HG02870 (cell line): ENCODE results near the gene HYAL3.
A peak's percentile ranks its signal among the peaks of the same experiment; 100 is the strongest.
"Not testable (repeated sequence)": the region's sequence is repeated elsewhere in the genome, so short reads cannot be mapped to it uniquely, and the experiment has no call there.

Experiments
- ATAC-seq: cut with Tn5 transposase; IDR thresholded peaks from one replicate; pipeline ENCODE4 v1.9.1; 2021; ENCODE audit warnings: mild to moderate bottlenecking, moderate library complexity; ENCODE audit not compliant: unreplicated experiment

Gene HYAL3

DNA sequence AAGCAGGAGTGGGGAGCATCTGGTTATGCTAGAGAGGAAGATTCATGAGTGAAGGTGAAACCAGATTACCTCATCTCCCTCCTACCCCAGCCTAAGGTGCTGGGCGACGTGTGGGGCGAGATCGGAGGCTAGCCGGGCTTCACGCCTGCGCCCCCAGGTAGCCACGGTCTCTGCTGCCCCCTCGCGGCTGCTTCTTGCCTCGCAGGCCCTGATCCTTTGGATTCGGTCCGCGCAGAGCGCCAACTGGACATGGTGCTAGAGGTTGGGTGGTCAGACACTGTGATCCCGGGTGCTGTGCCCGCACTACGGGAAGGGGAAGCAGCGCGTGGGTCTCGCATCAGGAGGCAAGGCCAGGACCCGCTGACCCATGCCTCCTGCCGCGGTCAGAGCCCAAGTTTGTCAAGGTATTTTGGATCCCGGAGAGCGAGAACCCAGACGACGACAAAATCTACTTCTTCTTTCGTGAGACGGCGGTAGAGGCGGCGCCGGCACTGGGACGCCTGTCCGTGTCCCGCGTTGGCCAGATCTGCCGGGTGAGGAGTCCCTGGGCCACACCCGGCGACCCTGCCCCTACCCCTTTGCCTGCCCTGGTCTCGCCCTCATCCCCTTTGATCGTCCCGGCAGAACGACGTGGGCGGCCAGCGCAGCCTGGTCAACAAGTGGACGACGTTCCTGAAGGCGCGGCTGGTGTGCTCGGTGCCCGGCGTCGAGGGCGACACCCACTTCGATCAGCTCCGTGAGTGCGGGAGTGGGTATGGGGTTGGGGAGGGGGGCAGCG, 26.1 kb downstream of the HYAL3 start:
- ATAC-seq: peak; percentile 78

DNA sequence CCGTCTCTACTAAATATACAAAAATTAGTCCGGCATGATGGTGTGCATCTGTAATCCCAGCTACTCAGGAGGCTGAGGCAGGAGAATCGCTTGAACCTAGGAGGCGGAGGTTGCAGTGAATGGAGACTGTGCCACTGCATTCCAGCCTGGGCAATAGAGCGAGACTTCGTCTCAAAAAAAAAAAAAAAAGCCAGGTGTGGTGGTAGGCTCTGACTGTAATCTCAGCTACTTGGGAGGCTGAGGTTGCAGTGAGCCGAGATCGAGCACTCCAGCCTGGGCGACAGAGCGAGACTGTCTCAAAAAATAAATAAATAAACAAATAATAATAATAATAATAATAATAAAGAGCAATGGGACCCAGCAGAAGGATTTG, 26.7 kb downstream of the HYAL3 start:
- not testable (repeated sequence) for ATAC-seq

GRCh38 chr3:50271314-50271936, 27.8 kb downstream of the HYAL3 start:
- ATAC-seq: no peak

GRCh38 chr3:50270422-50271224, 28.6 kb downstream of the HYAL3 start:
- ATAC-seq: no peak

DNA sequence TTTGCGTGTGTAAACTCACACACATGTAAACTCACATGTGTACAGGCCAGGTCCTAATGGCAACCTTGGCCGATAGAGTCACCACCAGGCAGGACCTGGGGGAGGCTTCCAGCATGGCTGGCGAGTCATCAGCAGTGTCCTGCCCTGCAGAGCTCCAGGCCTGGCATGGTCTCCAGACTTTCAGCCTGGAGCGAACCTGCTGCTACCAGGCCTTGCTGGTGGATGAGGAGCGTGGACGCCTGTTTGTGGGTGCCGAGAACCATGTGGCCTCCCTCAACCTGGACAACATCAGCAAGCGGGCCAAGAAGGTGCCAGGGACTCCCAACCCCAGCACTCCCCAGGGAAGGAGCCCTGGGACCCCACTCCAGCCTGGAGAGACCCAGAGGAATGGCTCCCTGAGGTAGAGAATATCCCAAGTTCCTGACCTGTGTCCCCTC, 29.2 kb downstream of the HYAL3 start:
- no peak for ATAC-seq

DNA sequence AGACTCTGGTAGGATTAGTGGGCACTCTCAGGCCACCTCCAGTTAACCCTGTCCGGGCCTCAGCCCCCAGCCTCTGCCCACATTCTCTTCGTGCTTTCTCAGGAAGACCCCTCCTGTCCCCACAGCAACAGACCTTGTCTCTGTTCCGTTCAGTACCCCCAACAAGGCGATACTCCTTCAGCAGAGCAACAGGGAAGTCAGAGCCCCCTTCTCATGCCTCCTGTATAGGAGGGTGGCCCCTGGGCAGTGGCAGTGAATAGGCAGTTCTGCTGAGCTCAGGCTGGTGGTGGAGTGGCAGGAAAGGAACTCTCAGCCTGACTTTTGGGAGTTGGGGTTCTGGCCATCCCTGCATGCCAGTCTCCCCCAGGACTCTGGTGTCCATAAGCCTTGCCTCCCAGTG, 29.7 kb downstream of the HYAL3 start:
- no peak for ATAC-seq

DNA sequence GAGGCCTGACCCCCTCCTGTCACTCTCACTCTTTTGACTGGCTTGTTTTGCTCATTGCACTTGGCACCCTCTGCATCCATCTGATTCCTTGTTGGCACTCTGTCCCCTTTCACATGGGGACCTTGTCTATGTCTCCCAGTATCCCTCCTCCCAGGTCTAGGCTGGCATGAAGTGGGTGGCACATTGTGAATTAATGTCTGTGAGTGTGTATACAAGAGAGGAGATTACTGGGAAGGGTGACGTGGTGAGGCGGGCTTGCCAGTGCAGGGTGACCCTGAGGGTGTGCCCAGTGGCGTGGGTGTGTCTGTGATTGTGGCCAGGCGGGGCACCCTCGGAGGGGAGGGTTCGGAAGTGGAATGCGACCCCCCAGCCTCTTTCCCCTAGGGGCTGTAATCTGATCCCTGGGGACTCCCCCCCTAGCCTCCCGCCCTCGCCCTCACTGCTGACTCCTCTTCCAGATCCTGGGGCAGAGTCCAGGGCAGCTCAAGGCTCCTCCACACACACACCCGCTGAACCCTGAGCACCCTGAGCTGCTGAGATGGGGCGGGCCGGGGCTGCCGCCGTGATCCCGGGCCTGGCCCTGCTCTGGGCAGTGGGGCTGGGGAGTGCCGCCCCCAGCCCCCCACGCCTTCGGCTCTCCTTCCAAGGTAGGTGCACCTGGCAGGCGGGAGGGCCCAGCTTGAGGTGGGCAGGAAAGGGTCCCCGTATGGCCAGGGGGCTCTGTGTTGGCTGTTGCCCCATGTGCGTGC, 30.3 kb downstream of the HYAL3 start, which contains the start of gene SEMA3B:
SEMA3B (plus strand) TSS at position 445 of the 749 bp plus-strand sequence; CDS start at position 539, 94 bp downstream.
- no peak for ATAC-seq

DNA sequence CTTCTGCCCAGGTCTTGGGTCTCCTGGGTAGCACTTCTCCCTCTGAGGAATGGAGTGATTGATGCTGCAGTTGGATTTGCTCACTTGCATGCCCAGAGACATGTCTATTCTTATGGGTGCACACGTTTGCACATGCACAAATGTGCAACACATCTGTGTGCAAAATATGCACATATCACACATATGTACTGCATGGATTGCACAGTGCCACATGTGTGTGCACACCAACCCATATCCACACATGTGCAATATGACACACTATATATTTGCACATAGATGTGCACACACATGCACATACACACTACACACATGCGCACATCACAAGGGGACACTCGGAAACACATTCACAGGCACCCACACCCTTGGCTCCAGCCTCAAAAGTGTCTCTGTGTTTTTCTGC, 30.9 kb downstream of the HYAL3 start:
- ATAC-seq: no peak

GRCh38 chr3:50267280-50267913, 31.8 kb downstream of the HYAL3 start:
- ATAC-seq: no peak

- no peak for ATAC-seq
Observed at GRCh38 chr3:50266836-50267235, 32.4 kb downstream of the HYAL3 start.

GRCh38 chr3:50266017-50266416, 33.2 kb downstream of the HYAL3 start:
- no peak for ATAC-seq

DNA sequence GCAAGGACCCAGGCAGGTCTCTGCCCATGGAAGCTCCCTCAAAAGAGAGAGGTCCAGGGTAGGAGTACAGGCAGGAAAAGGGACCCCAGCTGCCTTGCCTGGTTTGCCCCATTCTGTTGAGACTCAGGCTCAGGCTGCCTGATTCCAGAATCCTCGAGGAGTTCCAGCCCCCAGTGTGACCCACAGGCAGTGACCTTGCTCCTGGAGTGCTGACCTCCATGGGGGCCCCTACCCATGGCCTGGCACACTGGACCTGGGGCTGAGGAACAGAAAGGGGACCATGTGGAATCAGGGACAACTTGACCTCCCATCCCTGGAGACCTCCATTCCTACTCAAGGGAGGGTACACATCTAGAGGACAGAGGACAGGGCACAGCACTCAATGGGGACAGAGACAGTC, 33.6 kb downstream of the HYAL3 start:
- no peak for ATAC-seq

DNA sequence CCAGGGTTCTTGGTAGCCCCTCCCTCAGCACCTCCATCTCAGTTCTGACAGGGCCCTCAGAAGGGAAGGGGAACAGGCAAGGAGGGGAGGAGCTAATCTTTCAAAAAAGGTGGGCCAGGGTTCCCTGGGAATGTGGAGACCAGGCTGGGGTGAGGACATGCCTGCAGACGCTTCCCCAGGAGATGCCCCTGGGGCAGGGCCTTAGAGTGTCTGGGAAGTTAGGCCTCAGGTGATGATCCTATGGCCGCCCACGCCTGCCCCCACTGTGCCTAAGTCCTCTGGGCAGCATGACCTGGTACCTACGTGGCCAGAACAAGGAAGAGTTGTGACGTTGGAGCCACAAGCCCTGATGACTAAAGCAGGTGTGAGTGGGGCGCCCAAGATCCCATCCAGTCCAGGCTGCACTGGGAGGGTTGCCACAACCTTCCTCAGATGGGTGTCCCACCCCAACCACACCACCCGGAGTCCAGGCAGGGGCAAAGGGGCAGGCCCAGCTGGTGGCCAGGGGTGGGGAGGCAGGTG, 34.2 kb downstream of the HYAL3 start:
- no peak for ATAC-seq

GRCh38 chr3:50264383-50264963, 34.7 kb downstream of the HYAL3 start:
- ATAC-seq: no peak

DNA sequence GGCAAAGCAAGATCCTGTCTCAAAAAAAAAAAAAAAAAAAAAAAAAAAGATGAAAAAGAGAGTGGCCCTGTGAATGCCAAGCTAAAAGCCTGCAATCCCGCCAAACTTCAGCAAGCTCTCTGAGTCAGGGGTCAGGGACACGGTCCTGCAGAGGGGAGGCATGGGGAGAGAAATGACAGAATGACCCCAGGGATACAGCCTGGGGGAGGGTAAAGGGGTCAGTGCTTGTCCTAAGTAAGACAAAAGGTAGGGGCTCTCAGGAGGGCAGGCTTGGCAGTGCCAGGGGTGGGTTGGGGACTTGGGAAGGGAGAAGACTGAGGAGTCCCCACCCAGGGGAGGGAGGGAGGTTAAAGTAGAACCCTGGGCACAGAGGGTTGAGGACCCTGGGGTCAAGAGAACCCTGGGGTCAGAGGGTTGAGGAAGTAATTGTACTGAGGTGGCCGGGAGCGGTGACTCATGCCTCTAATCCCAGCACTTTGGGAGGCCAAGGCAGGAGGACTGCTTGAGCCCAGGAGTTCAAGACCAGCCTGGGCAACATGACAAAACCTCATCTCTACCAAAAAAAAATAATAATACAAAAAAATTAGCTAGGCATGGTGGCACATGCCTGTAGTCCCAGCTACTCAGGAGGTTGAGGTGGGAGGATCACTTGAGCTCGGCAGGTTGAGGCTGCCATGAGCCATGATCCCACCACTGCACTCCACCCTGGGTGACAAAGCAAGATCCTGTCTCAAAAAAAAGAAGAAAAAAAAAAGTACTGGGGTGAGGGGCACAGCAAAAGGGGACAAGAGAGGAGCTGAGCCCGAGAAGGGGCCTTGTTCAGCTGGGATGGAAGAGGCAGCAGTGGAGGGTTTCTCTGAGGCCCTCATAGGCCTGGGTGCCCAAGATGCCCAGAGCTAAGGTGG, 35.5 kb downstream of the HYAL3 start:
- ATAC-seq: no peak

- no peak for ATAC-seq
Observed at GRCh38 chr3:50262778-50263177, 36.4 kb downstream of the HYAL3 start.

DNA sequence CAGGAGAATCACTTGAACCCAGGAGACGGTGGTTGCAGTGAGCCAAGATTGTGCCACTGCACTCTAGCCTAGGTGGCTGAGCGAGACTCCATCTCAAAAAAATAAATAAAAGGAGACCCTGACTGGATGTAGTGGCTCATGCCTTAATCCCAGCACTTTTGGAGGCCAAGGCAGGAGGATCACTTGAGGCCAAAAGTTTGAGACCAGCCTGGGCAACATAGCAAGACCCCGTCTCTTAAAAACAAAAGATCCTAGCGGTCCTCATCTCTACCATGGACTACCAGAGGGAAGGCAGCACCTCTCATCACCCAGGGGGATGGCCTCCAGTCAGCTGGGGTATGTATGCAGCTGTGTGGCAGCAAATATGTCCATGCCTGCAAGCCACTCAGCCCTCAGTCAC, 37.0 kb downstream of the HYAL3 start:
- not testable (repeated sequence) for ATAC-seq

DNA sequence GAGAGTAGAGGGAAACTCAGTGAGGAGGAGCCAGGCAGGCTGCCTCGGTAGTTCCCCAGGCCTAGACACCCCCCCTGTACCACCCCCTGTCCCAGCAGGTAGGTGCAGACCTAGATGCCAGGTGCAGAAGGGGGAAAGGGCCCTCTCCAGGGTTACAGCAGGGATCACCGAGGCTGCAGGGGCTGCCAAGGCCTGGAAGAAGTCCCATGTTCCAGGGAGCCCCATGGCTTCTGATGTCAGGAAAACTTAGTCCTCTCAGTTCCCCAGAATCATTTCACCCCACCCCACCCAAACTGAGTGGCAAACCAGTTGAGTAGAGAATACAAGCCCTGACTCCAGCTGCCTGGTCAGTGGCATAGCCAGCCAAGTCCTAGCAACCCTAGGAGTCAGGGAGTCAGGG, 37.7 kb downstream of the HYAL3 start:
- no peak for ATAC-seq

DNA sequence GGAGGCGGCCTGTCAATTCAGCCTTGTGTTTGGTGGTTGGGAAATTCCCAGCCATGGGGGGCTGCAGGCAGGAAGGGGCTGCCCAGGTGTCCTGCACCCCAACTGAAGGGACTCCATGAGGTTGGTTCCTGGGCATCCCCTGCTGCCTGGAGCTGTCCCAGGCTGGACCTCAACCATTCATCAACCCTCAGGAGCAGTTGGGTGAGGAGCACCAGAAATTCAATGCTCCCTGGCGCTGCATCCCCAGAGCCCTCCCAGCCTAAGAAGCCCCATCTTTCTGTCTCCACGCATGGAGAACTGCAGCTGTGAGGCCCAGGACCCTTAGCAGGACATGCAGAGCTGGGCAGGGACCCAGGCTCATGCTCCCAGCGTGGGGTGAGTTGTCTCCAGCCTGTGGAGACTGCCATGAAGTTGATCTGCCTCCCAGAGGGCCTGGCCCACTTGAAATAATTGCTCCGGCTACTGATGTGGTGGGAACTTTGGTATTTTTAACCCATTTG, 38.2 kb downstream of the HYAL3 start:
- no peak for ATAC-seq
